ENCODE data around the gene EIF6.

Gene EIF6

GRCh38 chr20:35293303-35294292, 9.0 kb upstream of the EIF6 start:
- DNase-seq (ENCODE audit: low read depth) = no peak

GRCh38 chr20:35292504-35293285, 8.1 kb upstream of the EIF6 start:
- no peak for DNase-seq (ENCODE audit: low read depth)

DNA sequence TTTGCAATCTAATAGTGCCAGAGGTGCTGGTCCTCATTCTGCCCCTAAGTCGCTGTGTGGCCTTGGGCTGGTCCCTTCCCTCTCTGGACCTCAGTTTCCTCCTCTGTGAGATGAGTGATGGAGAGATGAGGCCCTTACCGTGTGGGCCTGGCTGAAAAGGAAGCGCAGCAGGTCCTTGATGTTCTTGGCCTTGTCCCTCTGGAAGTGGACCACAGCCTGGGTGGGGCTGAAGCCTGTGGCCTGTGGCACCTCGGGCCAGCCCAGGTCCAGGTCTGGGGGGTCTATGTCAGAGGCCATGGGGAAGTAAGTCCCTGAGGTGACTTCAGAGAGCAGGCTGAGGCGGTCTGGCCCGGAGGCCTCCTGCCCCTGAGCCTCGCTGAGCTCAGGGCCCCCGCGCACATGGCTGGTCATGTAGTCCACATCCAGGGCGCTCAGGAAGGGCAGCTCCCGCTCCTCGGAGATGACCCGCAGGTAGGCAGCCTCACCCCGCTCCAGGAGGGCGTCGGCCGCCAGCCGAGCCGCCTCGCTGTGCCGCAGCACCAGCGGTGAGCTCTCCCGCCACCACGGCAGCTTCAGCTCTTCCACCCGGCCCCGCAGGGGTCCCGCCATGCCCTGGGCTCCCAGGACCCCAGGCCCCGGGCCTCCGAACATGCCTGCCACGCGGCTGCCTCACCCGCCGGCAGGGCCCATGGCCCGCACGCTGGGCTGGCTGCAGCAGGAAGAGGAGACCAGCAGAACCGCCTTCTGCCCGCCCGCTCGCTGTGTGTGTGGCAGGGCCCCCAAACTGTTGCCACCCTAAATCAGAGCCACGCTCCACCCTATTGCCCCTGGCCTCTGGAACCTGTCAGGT, 7.3 kb upstream of the EIF6 start, which contains the start of gene FAM83C:
Gene FAM83C (minus strand): TSS at position 772 of the 850 bp plus-strand sequence. CDS start 121 bp downstream, at position 651.
- no peak for DNase-seq (ENCODE audit: low read depth)

- DNase-seq (ENCODE audit: low read depth) = no peak
These were observed 6.4 kb upstream of the EIF6 start for GRCh38 chr20:35290887-35291417.

DNA sequence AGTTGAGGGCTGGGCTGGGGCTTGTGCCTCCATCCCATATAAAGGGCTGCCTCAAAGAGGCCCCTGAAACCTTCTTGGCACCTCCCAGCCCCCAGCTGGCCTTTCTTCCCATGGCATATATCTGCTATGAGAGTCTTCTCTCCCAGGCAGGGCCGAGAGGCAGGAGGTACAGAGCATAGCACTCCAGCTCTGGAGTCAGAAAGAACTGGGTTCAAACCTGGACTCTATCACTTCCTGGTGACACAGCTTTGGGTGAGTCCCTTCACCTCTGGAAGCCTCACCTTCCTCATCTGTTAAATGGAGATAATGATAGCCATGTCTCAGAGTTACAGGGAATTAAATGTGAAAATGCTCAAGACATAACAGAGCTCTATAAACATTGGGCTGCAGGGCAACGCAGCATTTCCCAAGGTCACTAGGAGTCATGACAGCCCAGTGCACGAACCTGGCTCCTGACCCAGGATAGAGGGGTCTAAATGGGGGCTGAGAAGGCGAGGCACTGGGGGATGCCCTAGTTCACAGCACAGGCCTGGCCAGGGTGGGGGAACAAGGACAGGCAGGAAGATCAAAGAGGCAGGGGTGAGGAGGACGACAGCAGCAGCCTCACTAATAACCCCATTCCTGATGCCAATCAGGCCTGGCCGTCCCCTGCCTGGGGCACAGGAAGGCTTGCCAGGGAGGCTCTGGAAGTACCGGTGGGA, 5.8 kb upstream of the EIF6 start:
- DNase-seq (ENCODE audit: low read depth) = no peak

DNA sequence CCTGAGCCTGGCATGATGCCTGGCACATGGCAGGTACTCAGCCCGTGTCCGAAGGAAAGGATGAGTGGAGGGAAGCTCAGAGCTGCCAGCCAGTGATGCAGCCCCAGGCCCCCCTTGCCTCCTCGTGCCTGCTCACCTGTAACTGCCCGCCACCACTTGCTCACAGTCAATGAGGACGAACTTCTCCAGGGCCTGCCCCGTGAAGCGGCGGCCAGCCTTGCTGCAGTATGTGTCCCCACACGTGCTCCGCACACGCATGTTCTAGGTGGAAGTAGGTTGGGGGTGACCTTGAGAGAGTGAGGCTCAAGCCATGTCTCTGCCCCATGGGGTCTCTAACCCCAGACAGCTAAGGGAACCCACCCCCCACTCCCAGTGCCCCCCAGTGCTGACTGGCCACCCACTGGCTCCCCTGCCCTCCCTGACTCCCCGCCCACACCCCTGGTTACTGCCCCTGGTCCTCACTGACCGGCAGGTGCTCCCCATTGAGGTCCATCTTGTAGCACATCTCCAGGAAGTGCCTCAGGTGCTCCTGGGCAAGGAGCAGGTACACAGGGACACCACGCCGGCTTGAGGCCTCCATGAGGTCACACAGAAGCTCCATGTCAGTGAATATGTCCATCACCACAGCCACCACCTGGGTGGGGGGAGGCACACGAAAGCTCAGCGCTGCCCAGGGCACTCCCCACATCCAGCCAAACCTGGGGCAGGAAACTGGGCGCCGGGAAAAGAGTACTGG, 3.9 kb upstream of the EIF6 start:
- no peak for DNase-seq (ENCODE audit: low read depth)

DNA sequence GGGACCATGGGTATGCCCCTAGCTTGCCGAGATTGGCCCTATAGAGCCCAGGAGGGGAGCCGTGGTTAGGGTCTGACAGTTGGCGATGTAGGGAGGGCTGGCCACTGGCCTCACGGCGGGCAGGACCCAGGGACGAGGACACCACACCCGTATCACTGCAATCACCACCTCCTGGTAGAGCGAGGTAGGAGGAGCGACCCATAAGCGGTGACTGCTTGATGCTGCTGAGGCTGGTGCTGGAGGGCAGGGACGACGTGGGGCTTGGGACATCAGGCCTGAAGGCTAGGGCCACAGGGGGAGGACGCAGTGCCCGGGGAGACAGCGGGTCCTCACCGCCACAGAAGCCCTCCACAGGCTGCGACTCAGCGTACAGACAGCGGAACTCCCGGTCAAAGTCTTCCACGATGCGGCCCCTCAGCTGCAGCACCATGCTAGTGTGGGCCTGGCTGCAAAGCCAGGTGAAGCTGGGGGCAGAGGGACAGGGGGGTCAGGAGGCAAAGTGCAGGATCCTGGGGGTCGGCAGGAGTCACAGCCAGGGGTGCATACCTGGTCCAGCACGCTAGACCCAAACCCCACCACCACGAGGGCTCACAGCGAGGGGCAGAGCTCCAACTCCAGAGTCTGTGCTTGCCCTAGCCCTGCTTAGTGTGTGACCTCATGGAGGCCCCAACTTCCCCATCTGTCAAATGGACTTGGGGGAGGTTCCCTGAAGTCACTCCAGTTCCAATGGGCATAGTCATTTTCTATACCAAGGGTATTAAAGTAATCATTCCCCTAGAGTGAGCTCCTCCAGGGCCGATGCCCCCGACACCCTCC, 3.1 kb upstream of the EIF6 start:
- DNase-seq (ENCODE audit: low read depth) = no peak

GRCh38 chr20:35286899-35287508, 2.4 kb upstream of the EIF6 start:
- no peak for DNase-seq (ENCODE audit: low read depth)

DNA sequence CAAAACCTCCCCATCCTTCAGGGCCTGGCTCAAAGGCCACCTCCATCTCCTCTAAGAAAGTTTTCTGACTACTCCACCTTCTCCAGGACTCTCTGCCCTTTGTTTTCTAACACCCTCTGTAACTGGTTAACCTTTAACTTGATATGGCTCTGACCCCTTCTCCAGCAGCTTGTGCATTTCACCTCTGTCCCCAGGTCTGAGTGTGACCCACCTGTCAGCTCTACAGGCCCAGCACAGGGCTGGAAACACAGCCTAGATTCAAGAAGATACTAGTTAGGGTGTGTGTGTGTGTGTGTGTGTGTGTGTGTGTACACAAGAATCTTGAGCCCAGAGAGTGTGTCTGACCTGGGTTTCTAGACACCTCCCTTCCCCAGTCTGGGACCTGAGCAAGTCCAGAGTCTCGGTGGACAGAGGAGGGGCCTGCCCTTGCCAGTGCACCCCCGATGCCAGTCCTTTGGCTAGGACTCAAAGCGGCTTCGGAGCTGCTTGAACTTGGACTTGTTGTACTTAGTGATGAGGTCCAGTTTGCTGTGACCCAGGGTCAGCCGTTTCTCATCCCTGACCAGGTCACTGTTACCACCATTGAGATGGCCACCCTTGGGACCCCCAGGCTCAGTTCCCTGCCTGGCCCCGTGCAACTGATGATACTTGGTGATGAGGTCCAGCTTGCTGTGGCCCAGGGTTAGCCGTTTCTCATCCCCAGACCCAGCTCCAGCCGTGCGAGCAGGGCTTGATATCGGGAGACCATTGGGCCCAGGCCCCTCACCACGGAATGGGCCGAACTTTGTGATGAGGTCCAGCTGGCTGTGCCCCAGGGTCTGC, 1.7 kb upstream of the EIF6 start:
- DNase-seq (ENCODE audit: low read depth) = no peak

- DNase-seq (ENCODE audit: low read depth) = no peak
These were observed 1.2 kb upstream of the EIF6 start for GRCh38 chr20:35285806-35286076.

DNA sequence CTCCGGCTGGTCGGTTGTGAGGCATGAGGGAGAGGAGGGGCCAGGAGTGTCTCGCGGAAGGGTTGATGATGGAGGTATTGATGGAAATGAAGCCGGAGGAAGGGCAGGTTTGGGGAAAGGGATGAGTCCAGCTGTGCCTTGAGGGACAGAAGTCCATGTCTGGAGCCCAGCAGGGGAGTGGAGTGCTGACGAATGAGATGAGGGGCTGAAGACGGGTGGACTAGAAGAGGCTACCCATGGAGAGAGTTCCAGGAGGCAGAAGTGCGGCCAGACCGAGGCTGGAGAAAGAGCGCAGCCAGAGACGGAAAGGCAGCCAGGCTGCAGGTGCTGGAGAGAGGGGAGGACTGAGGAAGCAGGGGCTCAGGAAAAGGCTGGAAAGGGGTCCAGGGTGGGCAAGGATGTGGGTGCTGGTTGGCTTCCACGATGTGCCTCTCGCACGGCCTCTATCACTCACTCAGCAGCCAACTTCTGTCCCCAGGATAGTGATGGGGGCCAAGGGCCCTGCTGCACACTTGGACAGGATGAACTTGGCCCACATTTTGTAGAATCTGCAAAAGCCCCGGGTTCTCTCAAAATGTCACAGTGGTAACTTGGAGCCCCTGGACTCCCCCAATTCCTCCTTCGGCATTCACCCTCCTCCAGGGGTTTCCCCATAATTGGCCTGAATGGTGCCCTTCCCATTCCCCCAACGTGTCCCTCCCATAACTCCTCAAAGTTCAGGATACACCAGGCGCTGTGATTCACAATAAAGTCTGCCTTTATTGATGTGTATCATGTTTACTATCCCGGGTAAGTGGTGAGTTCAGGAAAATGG, 627 bp upstream of the EIF6 start:
- no peak for DNase-seq (ENCODE audit: low read depth)

- no peak for DNase-seq (ENCODE audit: low read depth)
These were observed 918 bp downstream of the EIF6 start for GRCh38 chr20:35283441-35284266.

GRCh38 chr20:35281506-35282101, 3.0 kb downstream of the EIF6 start:
- no peak for DNase-seq (ENCODE audit: low read depth)

- DNase-seq (ENCODE audit: low read depth) = no peak
These were observed 4.0 kb downstream of the EIF6 start for GRCh38 chr20:35280523-35280922.

GRCh38 chr20:35279533-35280174, 4.9 kb downstream of the EIF6 start:
- no peak for DNase-seq (ENCODE audit: low read depth)

- no peak for DNase-seq (ENCODE audit: low read depth)
These were observed 5.5 kb downstream of the EIF6 start for GRCh38 chr20:35279040-35279439.

All from CMK (cell line).